NCI-H2107 treated with DMSO at 0.1 percent for 48 hours (cell line): ENCODE results near the gene PRKAG2.

Experiments
- DNase-seq: peaks from one replicate; lab custom pipeline; 2025; ENCODE audit not compliant: unreplicated experiment; lab: John Stamatoyannopoulos, UW

The PRKAG2 gene

DNA sequence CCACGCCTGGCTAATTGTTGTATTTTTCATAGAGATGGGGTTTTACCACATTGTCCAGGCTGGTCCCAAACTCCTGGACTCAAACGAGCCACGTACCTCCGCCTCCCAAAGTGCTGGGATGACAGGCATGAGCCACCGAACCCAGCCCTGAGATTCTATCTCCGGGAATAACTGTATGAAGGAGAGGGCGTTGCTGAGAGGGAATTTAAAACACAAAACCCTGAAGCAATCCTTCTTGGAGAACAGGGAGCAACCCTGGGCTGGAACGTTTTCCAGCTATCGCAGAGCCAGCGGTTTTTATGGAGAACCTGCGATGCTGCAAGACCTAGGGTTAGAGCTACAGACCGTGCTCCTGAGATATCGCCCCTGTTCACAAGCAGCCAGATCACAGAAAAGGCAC, 144.6 kb downstream of the PRKAG2 start:
- DNase-seq = no peak

DNA sequence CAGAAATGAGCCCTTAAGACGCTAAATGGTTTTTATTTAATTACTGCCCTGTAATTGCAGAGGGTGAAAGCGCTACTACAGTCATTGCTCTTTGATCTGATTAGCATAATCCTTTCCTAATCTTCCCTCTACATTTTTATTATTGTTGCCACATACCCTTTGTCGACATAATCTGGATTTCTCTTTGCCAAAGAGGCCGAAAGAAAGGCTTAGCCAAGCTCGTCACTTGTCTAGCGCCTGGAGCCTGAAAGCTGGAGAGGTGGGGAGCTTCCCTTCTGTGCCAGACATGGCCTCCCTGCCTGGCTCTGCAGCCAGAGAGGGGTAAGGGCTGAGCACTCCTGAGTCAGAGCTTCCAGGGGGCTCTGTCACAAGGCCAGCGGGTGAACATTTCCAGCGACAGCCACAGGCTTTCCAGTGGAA, 145.9 kb downstream of the PRKAG2 start:
- no peak for DNase-seq

DNA sequence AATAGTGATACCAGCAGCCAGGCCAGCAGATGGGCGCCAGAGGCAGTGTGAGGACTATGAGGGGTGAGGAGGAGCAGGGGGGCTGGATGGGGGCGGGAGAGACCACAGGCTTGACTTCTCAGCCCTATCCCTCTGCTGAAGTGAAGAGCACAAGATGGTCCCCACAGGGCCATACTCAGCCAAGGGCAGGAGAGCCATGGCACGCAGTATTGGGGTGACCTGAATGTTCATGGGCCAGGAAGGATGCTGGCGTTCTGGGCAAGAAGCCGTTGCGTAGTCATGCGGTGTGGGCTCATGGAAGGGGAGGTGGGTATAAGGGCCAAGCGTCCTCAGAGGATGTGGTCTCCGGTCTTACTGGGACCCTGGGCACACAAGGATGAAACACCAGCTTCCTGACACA, 146.3 kb downstream of the PRKAG2 start:
- DNase-seq = no peak

DNA sequence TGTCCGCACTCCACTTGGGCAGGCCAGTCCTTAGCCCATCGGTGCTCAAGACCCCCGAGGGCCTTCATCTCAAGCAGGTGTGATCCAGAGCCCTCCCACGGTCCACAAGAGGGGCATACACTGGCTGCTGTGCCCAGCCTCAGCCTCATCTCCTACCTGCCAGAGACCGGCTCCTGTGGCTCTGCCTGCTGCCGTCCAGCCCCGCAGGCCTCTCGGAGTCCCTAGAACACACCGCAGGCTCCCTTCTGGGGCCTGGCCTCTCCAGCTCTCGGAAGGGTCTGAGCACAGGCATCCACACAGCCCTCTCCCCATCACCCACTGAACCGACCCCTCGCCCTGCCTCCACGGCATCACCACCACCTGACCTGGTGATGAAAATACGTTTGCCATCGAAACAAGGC, 147.4 kb downstream of the PRKAG2 start:
- no peak for DNase-seq

DNA sequence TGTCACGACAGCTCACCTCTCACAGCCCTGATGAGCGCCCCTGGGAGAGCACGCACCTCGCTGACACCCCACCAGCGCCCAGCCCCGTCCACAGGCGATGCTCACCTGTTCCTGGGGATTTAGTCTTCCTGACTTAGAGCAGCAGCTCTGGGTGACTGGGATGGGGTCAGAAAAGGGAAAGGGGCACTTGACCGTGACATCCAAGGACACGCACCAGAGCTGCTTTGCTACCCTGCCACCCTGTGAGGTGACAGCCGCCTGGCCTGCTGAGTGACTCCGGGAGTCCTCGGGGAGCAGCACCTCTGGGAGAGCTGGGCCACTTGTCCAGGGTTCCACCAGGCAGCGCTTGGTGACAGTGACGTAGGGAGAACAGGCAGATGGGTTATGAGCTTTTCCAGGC, 148.2 kb downstream of the PRKAG2 start:
- DNase-seq = no peak

DNA sequence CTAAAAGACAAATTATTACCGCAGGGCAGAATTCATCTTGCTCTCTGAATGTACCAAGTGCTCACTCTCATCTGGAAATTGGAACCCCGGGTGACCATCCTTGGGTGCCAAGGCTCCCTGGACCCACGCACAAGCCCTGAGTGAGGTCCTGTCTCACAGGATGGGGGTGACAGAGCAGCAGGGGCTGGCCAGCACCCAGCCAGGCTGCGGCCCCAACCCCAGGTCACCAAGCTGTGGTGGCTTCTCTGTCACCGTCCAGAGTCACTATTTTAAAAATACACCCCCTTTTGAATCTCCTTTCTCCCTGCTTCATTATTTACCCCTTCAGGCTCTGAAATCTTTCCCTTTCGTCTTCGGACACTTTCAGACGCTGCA, 148.6 kb downstream of the PRKAG2 start:
- no peak for DNase-seq

DNA sequence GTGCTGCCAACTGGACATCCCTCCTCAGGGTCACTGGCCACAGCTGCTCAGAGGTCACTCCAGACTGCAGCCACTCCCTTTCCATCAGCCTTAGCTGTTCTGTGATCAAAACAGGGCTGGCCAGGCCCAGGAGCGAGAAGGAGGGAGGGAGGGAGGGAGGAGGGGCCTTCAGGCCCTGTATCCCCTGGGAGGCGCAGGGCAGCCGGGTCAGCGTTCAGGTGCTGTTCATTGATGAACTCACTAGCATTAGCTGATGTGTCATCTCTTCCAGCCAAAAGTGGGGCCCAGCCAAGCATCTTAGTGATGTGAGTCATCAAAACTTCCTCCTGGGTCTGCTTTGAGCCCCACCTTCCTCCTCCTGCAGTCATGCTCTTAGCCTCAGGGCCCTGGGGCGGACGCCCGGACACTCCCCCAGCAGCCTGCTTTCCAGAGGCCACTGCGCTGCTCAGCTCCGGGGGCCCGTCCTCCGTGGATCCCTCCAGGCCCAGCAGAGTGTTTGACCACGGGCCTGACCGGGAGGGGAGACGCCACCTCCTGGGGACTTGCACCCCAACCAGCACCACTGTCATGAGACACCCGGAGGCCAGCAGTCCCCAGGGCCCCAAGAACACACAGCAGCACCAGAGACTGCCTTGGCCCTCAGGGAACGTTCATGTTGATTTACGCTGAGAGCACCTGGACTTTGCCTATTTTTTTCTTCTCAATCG, 149.2 kb downstream of the PRKAG2 start:
- no peak for DNase-seq

DNA sequence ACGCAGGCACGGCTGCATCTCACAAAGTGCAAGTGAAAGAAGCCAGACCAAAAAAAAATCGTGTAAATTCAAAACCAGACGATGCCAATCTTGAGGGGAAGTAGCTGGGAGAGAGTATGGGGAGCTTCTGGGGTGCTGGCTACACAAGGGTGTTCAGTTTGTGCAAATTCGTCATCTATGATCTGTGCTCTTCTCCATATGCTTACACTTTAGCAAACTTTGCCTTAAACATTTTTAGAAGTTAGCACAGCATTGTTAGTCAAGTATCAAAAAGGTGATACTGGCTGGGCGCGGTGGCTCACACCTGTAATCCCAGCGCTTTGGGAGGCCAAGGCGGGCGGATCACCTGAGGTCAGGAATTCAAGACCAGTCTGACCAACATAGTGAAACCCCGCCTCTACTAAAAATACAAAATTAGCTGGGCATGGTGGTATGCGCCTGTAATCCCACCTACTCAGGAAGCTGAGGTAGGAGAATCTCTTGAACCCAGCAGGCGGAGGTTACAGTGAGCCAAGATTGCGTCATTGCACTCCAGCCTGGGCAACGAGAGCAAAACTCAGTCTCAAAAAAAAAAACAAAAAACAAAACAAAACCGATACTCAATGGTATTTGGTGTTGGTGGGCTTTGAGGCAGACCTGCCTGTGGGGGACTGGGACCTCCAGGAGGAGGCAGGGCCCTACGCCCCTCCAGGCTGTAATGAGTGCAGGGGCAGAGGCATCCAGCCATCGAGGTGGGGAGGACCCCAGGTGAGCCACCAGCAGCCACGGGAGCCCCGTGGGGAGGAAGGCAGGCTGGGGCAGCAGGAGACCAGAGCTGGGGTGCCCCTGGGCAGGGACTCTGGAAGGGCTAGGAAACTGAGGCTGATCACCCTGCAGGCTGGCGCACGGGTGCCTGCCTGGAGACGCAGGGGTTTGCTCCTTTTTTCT, 150.0 kb downstream of the PRKAG2 start:
- no peak for DNase-seq

DNA sequence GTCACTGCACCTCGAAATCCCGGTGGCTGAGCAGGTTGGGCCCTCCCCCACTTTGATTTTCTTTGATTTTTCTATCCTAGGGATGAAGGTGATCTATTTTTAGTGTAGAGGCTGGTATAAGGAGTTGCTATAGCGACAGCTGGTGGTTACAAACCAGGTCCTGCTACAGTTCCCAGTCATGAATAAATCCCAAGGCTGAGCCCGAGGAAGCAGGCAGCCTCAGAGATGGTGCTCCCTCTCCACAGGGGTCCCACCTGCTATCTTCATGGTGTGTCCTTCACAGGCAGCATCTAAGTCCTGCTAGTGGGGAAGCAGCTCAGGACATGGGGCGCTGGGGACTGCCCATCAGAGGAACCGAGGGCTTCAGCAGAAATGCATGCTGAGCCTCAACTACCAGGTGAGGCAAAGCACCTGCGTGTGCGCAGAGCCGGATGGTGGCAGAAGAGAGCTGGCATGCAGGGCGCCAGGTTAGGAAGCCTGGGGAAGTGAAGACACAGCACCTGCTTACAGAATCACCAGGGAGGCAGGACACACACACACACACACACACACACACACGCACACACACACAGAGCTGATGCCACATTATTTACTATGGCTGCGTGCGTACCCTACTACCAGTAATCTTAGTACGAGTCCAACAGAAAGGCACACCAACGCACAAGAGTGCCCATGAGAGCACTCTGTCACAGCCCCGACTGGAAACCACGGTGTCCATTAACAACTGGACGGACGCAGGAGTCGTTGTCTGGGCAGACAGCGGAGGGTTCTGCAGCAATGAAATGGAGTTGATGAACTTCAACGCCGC, 150.9 kb downstream of the PRKAG2 start:
- peak; percentile 79 for DNase-seq

DNA sequence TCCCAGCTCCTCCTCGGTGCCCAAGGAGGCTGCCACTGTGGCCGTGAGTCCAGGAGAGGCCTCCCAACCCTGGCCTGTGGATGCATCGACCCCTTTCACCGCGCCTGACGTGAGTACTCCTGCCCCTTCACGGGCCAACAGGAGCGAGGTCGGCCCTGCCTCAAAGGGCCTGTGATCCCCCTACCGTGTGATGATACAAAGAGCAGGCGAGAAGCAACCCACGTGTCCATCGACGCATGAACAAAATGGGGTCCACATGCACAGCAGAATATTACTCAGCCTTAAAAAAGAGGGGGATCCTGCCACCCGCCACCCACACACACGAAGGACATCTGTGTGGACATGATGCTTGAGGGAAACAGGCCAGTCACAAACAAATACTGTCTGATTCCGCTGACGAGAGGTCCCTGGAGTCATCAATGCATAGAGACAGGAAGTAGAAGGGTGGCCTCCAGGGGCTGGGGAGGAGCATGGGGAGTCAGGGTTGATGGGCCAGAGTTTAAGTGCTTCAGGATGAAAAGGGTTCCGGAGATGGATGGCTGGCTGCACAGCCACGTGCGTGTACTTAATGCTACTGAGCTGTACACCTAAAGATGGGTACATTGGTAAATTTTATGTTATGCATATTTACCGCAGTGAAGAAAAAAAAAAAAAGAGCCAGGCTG, 151.9 kb downstream of the PRKAG2 start:
- no peak for DNase-seq

DNA sequence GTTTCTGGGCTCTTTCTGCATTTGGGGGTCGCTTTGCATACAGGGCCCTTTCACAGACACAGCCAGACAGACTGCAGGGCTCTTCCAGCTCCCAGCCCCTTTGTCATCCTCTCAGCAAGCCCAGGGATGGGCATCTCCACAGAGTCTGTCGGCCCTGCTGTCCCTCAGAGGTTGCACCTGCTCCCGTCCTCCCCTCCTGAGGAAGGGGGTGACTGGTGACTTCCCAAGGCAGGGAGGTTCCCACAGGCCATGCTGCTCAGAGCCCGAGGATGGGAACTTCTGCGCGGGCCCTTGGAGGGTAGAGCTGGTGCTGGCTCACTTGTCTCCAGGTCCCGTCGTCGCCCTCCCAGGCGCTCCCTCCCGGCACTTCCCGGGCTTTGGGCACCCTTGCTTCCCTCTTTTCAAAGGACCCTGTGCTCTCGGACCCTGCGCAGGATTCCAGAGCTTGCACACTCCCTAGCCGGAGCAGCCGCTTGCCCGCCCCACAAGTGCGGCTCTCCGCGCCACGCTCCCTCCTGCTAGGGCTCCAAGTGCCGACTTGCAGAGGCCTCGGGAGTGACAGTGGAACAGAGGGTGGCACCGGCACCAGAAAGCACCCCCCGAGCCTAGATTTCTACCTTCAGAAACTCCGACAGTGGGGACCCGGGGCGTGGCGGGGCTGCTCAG, 152.5 kb downstream of the PRKAG2 start:
- DNase-seq = no peak

DNA sequence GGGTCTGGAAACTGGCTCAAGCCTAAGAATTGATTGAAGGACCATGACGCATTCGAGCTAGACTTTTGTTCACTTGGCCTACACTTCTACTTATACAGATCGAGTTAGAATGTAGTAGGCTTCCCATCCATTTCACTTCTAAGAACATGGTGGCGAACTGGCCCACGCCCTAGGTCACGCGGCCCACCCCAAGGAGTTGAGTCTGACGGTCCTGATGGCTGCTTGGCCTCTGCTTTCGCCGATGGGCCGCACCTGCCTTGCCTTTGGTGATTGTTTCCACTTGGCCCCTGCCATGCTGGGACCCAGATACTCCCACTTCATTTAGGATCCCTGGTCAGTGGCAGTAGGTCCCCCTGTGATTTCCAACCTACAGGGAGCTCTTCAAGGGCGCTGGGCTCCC, 153.6 kb downstream of the PRKAG2 start:
- DNase-seq = no peak

DNA sequence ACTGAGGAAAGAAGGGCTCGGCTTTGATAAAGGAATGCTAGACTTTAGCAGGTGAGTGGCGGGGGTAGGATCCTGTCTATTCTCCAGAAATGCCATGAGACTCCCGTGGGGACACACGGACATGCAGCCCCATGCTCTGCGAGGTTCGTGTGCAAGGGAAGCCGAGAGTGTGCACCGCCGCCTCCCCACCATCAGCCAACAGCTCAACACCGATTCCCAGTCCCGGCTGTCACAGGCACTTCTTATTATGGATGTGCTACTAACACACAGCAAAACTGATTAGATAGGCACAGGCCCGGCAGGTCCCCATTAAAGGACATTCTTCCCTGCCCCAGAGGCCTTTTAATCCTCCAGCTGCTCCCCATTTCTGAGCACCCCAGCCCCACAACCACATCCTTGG, 154.4 kb downstream of the PRKAG2 start:
- DNase-seq = no peak

DNA sequence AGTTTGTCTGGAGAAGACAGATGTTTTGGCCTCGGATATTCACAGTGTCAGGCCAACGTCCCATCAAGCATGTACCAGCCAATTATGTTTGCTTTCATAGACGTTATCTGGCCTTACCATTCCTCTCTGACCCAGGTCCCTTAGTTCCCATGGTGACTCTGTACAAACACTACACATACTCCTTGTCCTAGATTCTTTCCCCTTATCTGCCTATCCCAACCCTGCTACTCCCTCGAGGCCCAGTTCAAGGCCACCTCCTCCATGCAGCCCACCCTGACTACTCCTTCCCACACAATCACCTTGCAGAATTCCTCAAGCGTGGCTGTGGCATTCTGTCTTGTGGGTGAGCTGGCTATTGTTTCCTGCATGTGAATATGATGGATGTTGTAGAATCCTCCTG, 155.2 kb downstream of the PRKAG2 start:
- DNase-seq = no peak

DNA sequence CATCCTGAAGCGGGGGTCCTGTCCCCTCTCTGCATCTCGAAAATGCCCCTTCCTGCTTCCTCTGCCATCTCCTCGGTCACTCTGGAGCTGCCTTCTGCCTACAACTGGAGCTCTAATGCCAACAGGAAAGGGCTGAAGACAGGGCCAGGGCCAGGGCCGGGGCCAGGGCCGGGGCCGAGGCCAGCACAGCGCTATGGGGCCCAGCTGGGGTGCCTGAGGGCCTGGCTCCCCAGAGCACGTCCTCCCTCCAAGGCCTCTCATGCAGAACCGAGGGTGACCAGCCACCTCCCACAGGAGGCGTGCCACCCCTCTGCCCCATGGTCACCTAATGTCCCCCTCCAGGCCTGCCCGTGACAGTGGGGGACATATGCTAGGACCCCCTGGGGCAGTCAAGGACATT, 155.7 kb downstream of the PRKAG2 start:
- no peak for DNase-seq

DNA sequence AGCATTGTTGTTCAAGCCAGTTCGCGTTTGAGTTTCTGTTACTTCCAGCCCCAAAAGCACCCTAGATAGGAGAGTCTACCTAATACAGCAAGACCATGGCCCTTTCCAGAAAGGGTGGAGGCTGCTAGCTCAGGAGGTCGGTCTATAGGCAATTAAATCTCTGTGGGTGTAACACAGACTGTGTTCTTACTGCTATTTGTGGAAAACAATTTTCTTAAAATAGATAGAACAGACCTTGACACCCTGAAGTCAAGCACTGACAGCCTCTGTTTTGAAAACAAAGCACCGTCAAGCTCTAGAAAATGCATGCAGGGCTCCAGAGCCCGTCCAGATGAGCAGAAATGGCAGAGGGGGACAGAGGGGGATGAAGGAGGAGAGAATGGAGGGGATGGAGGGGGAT, 156.6 kb downstream of the PRKAG2 start:
- no peak for DNase-seq

DNA sequence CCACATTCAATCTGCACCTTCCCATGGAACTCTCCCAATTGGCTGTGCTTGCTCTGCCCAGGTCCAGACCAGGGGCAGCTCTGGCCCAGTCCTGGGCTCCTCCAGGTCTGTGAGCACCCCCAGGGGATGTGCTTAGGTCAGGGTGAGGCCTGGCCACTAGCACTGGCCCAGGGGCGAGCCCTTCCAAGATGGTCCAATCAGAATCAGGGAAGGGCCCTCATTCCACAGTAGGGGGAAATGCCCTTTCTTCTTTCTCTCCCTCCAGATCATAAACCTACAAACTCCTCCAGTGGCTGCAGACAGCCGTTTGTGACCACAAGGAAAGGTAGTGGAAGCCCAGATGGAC, 157.0 kb downstream of the PRKAG2 start:
- no peak for DNase-seq

DNA sequence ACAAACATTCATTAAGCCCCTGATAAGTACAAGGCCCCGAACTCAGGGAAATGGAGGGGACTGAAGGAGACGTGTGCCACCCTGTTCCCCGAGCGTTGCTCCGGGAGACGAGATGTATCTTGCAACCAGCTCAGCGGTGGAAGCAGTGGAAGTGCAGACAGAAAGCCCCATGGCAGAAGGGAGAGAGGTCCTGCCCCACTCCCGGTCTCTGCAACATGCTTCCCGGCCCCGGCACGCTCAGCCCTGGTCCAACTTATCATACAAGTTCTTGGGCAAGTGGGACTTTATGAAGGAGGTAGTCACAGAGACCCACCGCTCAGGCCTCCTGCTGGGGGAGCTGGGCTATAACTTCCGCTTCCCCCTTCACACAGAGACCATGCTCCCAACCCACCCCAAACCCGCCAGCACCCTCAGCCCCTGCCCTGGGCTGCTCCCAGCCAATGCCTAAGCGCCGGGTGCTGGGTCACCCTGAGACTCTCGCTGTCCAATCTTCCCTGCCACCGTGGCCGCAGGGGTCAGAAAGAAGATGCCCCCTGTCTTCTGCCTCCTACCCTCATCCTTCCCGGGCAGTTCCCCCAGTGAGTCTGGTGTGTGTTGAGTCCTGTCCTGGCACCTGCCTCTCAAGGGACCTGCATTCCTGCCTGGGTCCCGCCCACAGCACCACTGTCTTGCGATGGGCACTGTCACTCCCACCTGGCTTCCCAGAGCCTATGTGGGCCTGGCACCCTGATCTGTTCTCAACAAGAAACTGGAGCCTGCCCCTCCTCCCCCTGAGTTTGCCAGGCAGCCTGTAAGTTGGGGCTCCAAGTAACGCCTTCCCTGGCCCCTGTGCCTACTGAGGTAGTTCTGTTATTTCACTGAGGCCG, 157.7 kb downstream of the PRKAG2 start:
- no peak for DNase-seq

DNA sequence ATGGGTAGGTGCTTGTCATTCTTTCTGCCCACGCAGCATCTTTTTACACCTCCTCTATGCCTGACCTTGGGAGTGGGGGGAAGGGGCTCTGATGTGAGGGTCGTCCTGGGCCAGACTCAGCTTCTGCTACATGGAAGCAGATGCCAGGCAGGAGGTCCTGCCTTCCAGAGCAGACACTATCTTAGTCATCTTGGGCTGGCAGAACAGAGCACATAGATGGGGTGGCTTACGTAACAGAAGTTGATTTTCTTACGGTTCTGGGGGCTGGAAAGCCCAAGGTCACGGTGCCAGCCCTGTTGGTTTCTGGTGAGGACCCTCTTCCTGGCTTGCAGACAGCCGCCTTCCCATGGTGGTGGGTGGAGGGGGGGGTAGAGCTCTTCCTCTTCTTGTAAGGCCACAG, 159.0 kb downstream of the PRKAG2 start:
- DNase-seq = no peak

DNA sequence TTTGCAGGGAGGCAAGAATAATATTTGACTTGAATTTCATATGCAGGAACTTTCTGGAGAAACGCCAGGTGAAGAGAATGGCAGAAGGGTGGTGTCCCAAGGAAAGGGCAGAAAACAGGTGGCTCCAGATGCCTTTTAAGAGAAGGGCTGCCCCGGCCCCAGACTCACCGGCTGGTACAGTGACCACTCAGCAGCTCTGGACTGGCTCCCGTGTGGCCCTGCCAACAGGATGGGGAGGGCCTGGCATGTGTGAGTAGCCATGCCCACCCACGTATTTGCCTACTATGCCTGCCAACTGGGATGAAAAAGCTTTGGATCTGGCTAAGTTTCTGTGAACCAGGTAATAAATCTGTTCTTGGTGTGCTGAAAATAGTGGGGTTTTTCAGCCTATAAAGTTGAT, 159.5 kb downstream of the PRKAG2 start:
- DNase-seq = no peak
